ENCODE data around the gene GNA15. TPM values are rescaled to one million over a fixed set of nuclear protein-coding genes. Genes with fewer than 3 reads are reported as not detected.
"Not testable (repeated sequence)": the region's sequence is repeated elsewhere in the genome, so short reads cannot be mapped to it uniquely, and the experiment has no call there.

GNA15 gene
- total RNA-seq, 1 donor from 2014 or later, result 103 TPM

DNA sequence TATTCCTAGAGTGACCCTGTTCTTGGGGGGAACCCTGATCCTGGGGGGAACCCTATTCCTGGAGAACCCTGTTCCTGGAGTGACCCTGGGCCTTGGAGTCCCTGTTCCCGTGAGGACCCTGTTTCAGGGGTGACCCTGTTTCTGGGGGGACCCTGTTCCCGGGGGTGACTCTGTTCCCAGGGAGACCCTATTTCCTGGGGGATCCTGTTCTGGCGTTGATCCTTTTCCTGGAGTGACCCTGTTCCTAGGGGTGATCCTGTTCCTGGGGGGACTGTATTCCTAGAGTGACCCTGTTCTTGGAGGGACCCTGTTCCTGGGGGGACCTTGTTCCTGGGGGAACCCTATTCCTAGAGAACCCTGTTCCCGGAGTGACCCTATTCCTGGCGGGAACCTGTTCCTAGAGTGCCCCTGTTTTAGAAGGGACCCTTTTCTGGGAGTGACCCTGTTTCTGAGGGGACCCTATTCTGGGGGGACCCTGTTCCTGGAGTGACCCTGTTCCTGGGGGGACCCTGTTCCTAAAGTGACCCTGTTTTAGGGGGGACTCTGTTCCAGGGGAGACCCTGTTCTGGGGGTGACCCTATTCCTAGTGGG is 15.0 kb downstream of the GNA15 start:
- H3K27ac Mint-ChIP-seq, result no peak overlapping the region

GRCh38 chr19:3151563-3152418 is 16.0 kb downstream of the GNA15 start:
- H3K4me3 Mint-ChIP-seq, result no peak overlapping the region
- no peaks in the 10 kb centered on the region for H3K27me3 Mint-ChIP-seq (ENCODE audit: insufficient read depth)
- no peak for DNase-seq (ENCODE audit: low spot score)
- H3K4me1 Mint-ChIP-seq (ENCODE audit: low read depth), result peaks cover 11% of the 10 kb centered on the region
- no peak overlapping the region for H3K27ac Mint-ChIP-seq
- H3K36me3 Mint-ChIP-seq (ENCODE audit: low read depth), result peaks cover 43% of the 10 kb centered on the region
- no peaks in the 10 kb centered on the region for H3K9me3 Mint-ChIP-seq
- intact Hi-C loops (cut with micrococcal nuclease), result no loop called here

More for the DNA sequence above, 15.0 kb downstream of the GNA15 start:
- no peak overlapping the region for H3K4me3 Mint-ChIP-seq
- DNase-seq (ENCODE audit: low spot score), result no peak
- H3K36me3 Mint-ChIP-seq (ENCODE audit: low read depth), result peaks cover 36% of the 10 kb centered on the region
- intact Hi-C loops (cut with micrococcal nuclease), result no loop called here
- H3K4me1 Mint-ChIP-seq (ENCODE audit: low read depth), result peaks cover 21% of the 10 kb centered on the region
- H3K27me3 Mint-ChIP-seq (ENCODE audit: insufficient read depth), result no peaks in the 10 kb centered on the region
- H3K9me3 Mint-ChIP-seq, result no peaks in the 10 kb centered on the region

- Mint-ChIP-seq H3K4me3 (no peak overlapping the region), H3K9me3 (no peaks in the 10 kb centered on the region), H3K4me1 (ENCODE audit: low read depth) (peaks cover 15% of the 10 kb centered on the region), H3K27ac (no peak overlapping the region), H3K27me3 (ENCODE audit: insufficient read depth) (no peaks in the 10 kb centered on the region), H3K36me3 (ENCODE audit: low read depth) (peaks cover 44% of the 10 kb centered on the region)
- intact Hi-C loops (cut with micrococcal nuclease), result no loop called here
- DNase-seq (ENCODE audit: low spot score), result no peak
Measured at GRCh38 chr19:3152419-3152780, 16.6 kb downstream of the GNA15 start.

DNA sequence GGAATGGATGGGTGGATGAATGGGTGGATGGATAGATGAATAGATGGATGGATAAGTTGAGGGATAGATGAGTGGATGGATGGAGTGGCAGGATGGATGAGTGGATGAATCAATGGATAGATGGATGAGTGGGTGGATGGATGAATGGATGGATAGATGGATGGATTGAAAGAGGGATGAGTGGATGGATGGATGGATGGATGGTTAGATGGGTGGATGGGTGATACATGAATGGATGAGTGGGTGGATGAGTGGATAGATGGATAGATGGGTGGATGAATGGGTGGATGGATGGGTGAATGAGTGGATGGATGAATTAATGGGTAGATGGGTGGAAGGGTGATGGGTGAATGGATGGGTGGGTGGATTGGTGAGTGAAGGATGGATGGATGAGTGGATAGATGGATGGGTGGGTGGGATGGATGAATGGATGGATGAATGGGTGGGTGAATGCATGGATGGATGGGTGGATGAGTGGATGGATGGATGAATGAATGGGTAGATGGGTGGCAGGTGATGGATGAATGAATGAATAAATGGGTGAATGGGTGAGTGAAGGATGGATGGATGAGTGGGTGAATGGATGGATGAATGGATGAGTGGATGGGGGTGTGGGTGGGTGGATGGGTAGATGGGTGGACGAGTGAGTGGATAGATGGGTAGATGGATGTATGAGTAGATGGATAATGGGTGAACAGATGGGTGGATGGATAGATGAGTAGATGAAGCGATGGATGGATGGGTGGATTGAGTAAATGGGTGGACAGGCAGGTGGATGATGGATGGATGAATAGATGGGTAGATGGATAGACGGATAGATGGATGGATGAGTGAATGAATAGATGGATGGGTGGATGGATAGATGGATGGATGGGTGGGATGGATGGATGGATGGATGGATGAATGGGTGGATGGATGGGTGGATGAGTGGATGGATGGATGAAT is 17.7 kb downstream of the GNA15 start:
- H3K27me3 Mint-ChIP-seq (ENCODE audit: insufficient read depth), result no peaks in the 10 kb centered on the region
- H3K9me3 Mint-ChIP-seq, result no peaks in the 10 kb centered on the region
- H3K27ac Mint-ChIP-seq, result no peak overlapping the region
- no peak for DNase-seq (ENCODE audit: low spot score)
- H3K4me1 Mint-ChIP-seq (ENCODE audit: low read depth), result peaks cover 20% of the 10 kb centered on the region
- no peak overlapping the region for H3K4me3 Mint-ChIP-seq
- H3K36me3 Mint-ChIP-seq (ENCODE audit: low read depth), result peaks cover 51% of the 10 kb centered on the region
- intact Hi-C loops (cut with micrococcal nuclease), result no loop called here

- Mint-ChIP-seq H3K4me1 (ENCODE audit: low read depth) (peaks cover 14% of the 10 kb centered on the region), H3K36me3 (ENCODE audit: low read depth) (peaks cover 49% of the 10 kb centered on the region)
- DNase-seq (ENCODE audit: low spot score); H3K4me3 Mint-ChIP-seq; H3K27me3 Mint-ChIP-seq (ENCODE audit: insufficient read depth); H3K27ac Mint-ChIP-seq; H3K9me3 Mint-ChIP-seq; intact Hi-C loops (cut with micrococcal nuclease): not testable (repeated sequence)
Measured at GRCh38 chr19:3154447-3154846, 18.6 kb downstream of the GNA15 start.

DNA sequence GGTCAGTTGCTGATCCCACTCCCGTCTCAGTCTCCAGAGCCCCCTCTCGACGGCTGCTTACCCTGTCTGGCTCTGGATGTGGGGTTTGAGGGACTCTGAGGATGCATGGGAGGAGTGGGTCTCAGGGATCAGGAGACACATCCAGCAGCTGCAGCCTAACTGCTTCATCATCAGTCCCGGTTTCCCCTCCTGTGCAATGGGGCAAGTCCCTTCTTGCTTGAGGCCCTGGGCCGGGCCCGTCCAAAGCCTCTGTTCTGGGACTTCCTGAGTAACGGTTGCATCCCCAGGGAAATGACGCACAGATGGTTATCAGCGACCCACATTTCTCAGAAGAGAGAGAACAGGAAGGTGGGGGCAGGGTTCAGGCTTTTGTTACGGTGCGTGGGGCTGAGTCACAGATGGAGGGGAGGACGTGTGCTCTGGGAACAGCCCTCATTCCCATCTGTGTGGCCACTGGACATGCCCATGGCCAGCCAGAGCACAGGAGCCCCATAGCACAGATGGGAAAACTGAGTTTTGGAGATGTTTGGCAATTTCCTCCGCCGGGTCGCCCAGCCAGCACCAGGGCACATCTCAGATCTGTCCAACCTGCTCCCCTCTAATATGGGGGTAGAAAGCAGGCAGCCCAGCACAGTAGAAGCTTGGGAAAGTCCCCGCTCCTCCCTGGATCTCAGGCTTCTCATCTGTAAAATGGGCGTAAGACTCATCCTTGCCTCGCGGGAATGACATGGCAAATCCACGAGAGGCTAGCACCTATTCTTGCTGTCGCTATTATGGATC is 19.3 kb downstream of the GNA15 start:
- Mint-ChIP-seq H3K9me3 (peaks cover 1% of the 10 kb centered on the region), H3K36me3 (ENCODE audit: low read depth) (peaks cover 48% of the 10 kb centered on the region), H3K4me1 (ENCODE audit: low read depth) (peaks cover 17% of the 10 kb centered on the region), H3K27ac (no peak overlapping the region), H3K27me3 (ENCODE audit: insufficient read depth) (no peaks in the 10 kb centered on the region), H3K4me3 (no peak overlapping the region)
- DNase-seq (ENCODE audit: low spot score), result peak; percentile 84
- intact Hi-C loops (cut with micrococcal nuclease), result loop anchor here (1.0 kb wide), 2 partner anchors 22 to 23 kb away; partner anchors contain the start of gene S1PR4

GRCh38 chr19:3157096-3157845 is 21.4 kb downstream of the GNA15 start:
- Mint-ChIP-seq H3K36me3 (ENCODE audit: low read depth) (peaks cover 63% of the 10 kb centered on the region), H3K27ac (peak overlapping the region; percentile 41)

GRCh38 chr19:3159565-3159964 is 23.7 kb downstream of the GNA15 start:
- Mint-ChIP-seq H3K9me3 (peaks cover 8% of the 10 kb centered on the region), H3K27ac (peak overlapping the region; percentile 31), H3K36me3 (ENCODE audit: low read depth) (peaks cover 77% of the 10 kb centered on the region), H3K4me1 (ENCODE audit: low read depth) (peaks cover 52% of the 10 kb centered on the region), H3K27me3 (ENCODE audit: insufficient read depth) (no peaks in the 10 kb centered on the region), H3K4me3 (no peak overlapping the region)
- intact Hi-C loops (cut with micrococcal nuclease), result no loop called here
- DNase-seq (ENCODE audit: low spot score), result no peak

More at GRCh38 chr19:3157096-3157845, 21.4 kb downstream of the GNA15 start:
- no peaks in the 10 kb centered on the region for H3K27me3 Mint-ChIP-seq (ENCODE audit: insufficient read depth)
- peaks cover 34% of the 10 kb centered on the region for H3K4me1 Mint-ChIP-seq (ENCODE audit: low read depth)
- peaks cover 6% of the 10 kb centered on the region for H3K9me3 Mint-ChIP-seq
- intact Hi-C loops (cut with micrococcal nuclease), result no loop called here
- no peak overlapping the region for H3K4me3 Mint-ChIP-seq
- DNase-seq (ENCODE audit: low spot score), result no peak

- Mint-ChIP-seq H3K27ac (peak overlapping the region; percentile 73), H3K27me3 (ENCODE audit: insufficient read depth) (no peaks in the 10 kb centered on the region), H3K4me1 (ENCODE audit: low read depth) (peaks cover 54% of the 10 kb centered on the region), H3K4me3 (no peak overlapping the region), H3K36me3 (ENCODE audit: low read depth) (peaks cover 75% of the 10 kb centered on the region), H3K9me3 (peaks cover 8% of the 10 kb centered on the region)
- intact Hi-C loops (cut with micrococcal nuclease), result loop anchor here (5.0 kb wide), 1 partner anchor 208 kb away; no protein-coding TSS in a partner anchor
- DNase-seq (ENCODE audit: low spot score), result no peak
Measured at GRCh38 chr19:3160219-3160618, 24.4 kb downstream of the GNA15 start.

DNA sequence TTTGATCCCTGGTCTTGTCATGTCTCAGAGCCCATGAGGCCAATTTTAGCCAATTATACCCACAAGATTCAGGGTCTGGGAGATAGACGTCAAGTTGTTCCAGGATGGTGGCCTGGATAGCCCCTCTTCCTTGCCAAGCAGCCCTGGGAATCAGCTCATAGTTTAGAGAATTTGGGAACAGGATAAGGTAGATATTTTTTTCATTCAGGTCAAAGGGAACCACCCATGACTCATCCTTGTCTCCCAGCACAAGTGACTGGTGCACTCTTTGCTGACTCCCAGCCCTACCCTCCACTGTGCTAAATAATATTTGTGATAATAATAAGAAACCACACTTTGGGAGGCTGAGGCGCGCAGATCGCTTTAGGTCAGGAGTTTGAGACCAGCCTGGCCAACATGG is 25.6 kb downstream of the GNA15 start:
- no peaks in the 10 kb centered on the region for H3K27me3 Mint-ChIP-seq (ENCODE audit: insufficient read depth)
- H3K4me1 Mint-ChIP-seq (ENCODE audit: low read depth), result peaks cover 60% of the 10 kb centered on the region
- H3K27ac Mint-ChIP-seq, result peak overlapping the region; percentile 82
- H3K9me3 Mint-ChIP-seq, result peaks cover 8% of the 10 kb centered on the region
- DNase-seq (ENCODE audit: low spot score), result no peak
- peaks cover 70% of the 10 kb centered on the region for H3K36me3 Mint-ChIP-seq (ENCODE audit: low read depth)
- intact Hi-C loops (cut with micrococcal nuclease), result loop anchor here (5.0 kb wide), 1 partner anchor 209 kb away; no protein-coding TSS in a partner anchor
- H3K4me3 Mint-ChIP-seq, result no peak overlapping the region

GRCh38 chr19:3162418-3163229 is 26.8 kb downstream of the GNA15 start:
- DNase-seq (ENCODE audit: low spot score), result no peak
- H3K27me3 Mint-ChIP-seq (ENCODE audit: insufficient read depth), result no peaks in the 10 kb centered on the region
- peak overlapping the region; percentile 59 for H3K27ac Mint-ChIP-seq
- H3K4me1 Mint-ChIP-seq (ENCODE audit: low read depth), result peaks cover 54% of the 10 kb centered on the region
- H3K36me3 Mint-ChIP-seq (ENCODE audit: low read depth), result peaks cover 66% of the 10 kb centered on the region
- intact Hi-C loops (cut with micrococcal nuclease), result loop anchor here (1.0 to 5.0 kb wide), 7 partner anchors 15 to 210 kb away; no protein-coding TSS in a partner anchor
- no peak overlapping the region for H3K4me3 Mint-ChIP-seq
- H3K9me3 Mint-ChIP-seq, result peaks cover 8% of the 10 kb centered on the region

All from activated T-helper 1 cell treated with anti-CD3 and anti-CD28 coated beads, Interleukin-12 subunit alpha, Interleukin-12 subunit beta, Interleukin-2, Interleukin-4 antibody, amounts not matched to agents 30 ng/mL and 10 ng/mL and 1 ng/mL, durations not matched to agents 14 hours and 24 hours and 36 hours (primary cell).